Cardiac septum (tissue), 1 donor: ENCODE results near the gene PIP5K1C. TPM values are rescaled to one million over a fixed set of nuclear protein-coding genes. Genes with fewer than 3 reads are reported as not detected.
"Not testable (repeated sequence)": the region's sequence is repeated elsewhere in the genome, so short reads cannot be mapped to it uniquely, and the experiment has no call there.

ENCODE experiments used
- DNase-seq: peaks from one replicate; pipeline ENCODE4 v3.0.0-alpha.2; 2020; ENCODE audit warnings: low spot score
- intact Hi-C: fragments of 100-400 bp; cut with DNase I; formaldehyde crosslinking; loops from one replicate; pipeline ENCODE4 v1.14.0; 2022
- total RNA-seq: library from RNA; stranded (reverse); fragmentation: NEBNext Ultra II Directional; extraction: Animal tissue kit (Norgen Biotek cat#: 25700); gene quantifications from one replicate; pipeline ENCODE4 v1.2.1, GENCODE V29; 2021
- donor health status: DM: no; HTN: no; CAD: no.

The PIP5K1C gene
- total RNA-seq, 1 donor from 2014 or later, result 38.2 TPM

- DNase-seq, intact Hi-C loops: not testable (repeated sequence)
Observed at GRCh38 chr19:3584036-3584802, 116.0 kb downstream of the PIP5K1C start.

GRCh38 chr19:3581792-3582191, 118.5 kb downstream of the PIP5K1C start:
- DNase-seq, intact Hi-C loops: not testable (repeated sequence)

Other genes with a start within 250 kb of the PIP5K1C start
- not detected for gene SMIM24, start 219.9 kb downstream of the PIP5K1C start, total RNA-seq
- not detected for gene SMIM44, start 217.0 kb downstream of the PIP5K1C start, total RNA-seq
- gene DOHH, start 199.8 kb downstream of the PIP5K1C start, total RNA-seq, result 11.1 TPM
- 23.8 TPM for gene FZR1, start 194.2 kb downstream of the PIP5K1C start, total RNA-seq
- 1.7 TPM for gene TEKTIP1, start 161.3 kb downstream of the PIP5K1C start, total RNA-seq
- 25.4 TPM for gene MFSD12, start 142.9 kb downstream of the PIP5K1C start, total RNA-seq
- 32.6 TPM for gene HMG20B, start 127.5 kb downstream of the PIP5K1C start, total RNA-seq
- 1.3 TPM for gene GIPC3, start 115.0 kb downstream of the PIP5K1C start, total RNA-seq
- gene TBXA2R, start 93.6 kb downstream of the PIP5K1C start, total RNA-seq, result 1.9 TPM
- 10.7 TPM for gene CACTIN, start 73.7 kb downstream of the PIP5K1C start, total RNA-seq
- gene TJP3, start 7.9 kb upstream of the PIP5K1C start, total RNA-seq, result not detected
- 12.5 TPM for gene APBA3, start 61.2 kb upstream of the PIP5K1C start, total RNA-seq
- 81.4 TPM for gene MRPL54, start 62.2 kb upstream of the PIP5K1C start, total RNA-seq
- gene RAX2, start 71.8 kb upstream of the PIP5K1C start, total RNA-seq, result not detected
- 0.38 TPM for gene MATK, start 85.9 kb upstream of the PIP5K1C start, total RNA-seq
- gene ZFR2, start 168.6 kb upstream of the PIP5K1C start, total RNA-seq, result 0.62 TPM
- not detected for gene ATCAY, start 180.2 kb upstream of the PIP5K1C start, total RNA-seq
- 568 TPM for gene NMRK2, start 232.6 kb upstream of the PIP5K1C start, total RNA-seq